SK-N-SH (cell line): ENCODE results near the gene EIF5AL1. TPM values are rescaled to one million over a fixed set of nuclear protein-coding genes. Genes with fewer than 3 reads are reported as not detected.

Experiments used
- CTCF ChIA-PET: fragments of 300-600, 350-600 bp; formaldehyde crosslinking; extraction: SDS; loops from one replicate; lab custom pipeline; 2021; lab: Yijun Ruan, JAX
- POLR2A ChIA-PET: fragments of 350-600 bp; sonication (Branson Sonifier 250); formaldehyde crosslinking; extraction: SDS; loops from one replicate; lab custom pipeline; 2020; ENCODE audit warnings: antibody characterized with exemption, inconsistent platforms; lab: Yijun Ruan, JAX
- DNase-seq: peaks from one replicate; pipeline ENCODE4 v3.0.0; 2012
- H2AFZ ChIP-seq: fragments of 200-600 bp; sonication (generic); 2 replicates; pipeline ENCODE4 v1.8.1; 2016; ENCODE audit warnings: antibody characterized with exemption, mild to moderate bottlenecking, low read depth
- H3F3A ChIP-seq: fragments of 200-600 bp; sonication (generic); replicated peaks from 2 replicates; pipeline ENCODE3; 2016; ENCODE audit warnings: antibody characterized with exemption, mild to moderate bottlenecking; ENCODE audit not compliant: insufficient read depth
- H3K27ac ChIP-seq, 2 experiments: fragments of 200-500 bp in 1 of 2; fragments of 200-600 bp in 1 of 2; sonication (Bioruptor generic) in 1 of 2; sonication (generic), shearing (Covaris generic) in 1 of 2; 2 replicates each; pipeline versions ENCODE4 v1.5.1 to v1.6.1; 2014 to 2016; ENCODE audit warnings: low read depth in 2 of 2, inconsistent platforms in 1 of 2, low read length in 1 of 2, mild to moderate bottlenecking in 1 of 2, mixed read lengths in 1 of 2
- H3K27me3 ChIP-seq: fragments of 200-600 bp; sonication (generic), shearing (Covaris generic); 2 replicates; pipeline ENCODE4 v1.6.1; 2016; ENCODE audit warnings: mixed run types; ENCODE audit not compliant: insufficient read depth
- H3K36me3 ChIP-seq, 2 experiments: fragments of 200-500 bp in 1 of 2; fragments of 200-600 bp in 1 of 2; sonication (Bioruptor generic) in 1 of 2; sonication (generic) in 1 of 2; replicated peaks in 1 of 2; 2 replicates each; pipeline versions ENCODE3 to v1.5.1; 2014 to 2016; ENCODE audit warnings: low read length in 1 of 2, mild to moderate bottlenecking in 1 of 2; ENCODE audit not compliant: insufficient read depth in 2 of 2, control insufficient read depth in 1 of 2
- H3K4me1 ChIP-seq, 2 experiments: fragments of 200-500 bp in 1 of 2; fragments of 200-600 bp in 1 of 2; sonication (Bioruptor generic) in 1 of 2; sonication (generic), shearing (Covaris generic) in 1 of 2; 2 replicates each; pipeline versions ENCODE4 v1.5.1 to v1.6.1; 2014 to 2016; ENCODE audit warnings: low read depth in 1 of 2, low read length in 1 of 2, mixed run types in 1 of 2; ENCODE audit not compliant: insufficient read depth in 2 of 2, control insufficient read depth in 1 of 2
- H3K4me2 ChIP-seq: fragments of 200-600 bp; sonication (generic), shearing (Covaris generic); 2 replicates; pipeline ENCODE4 v1.6.1; 2017; ENCODE audit warnings: mixed run types
- H3K4me3 ChIP-seq, 2 experiments: fragments of 200-500 bp in 1 of 2; fragments of 200-600 bp in 1 of 2; sonication (Bioruptor generic) in 1 of 2; sonication (generic), shearing (Covaris generic) in 1 of 2; 2 replicates each; pipeline versions ENCODE4 v1.5.1 to v1.8.1; 2014 to 2016; ENCODE audit warnings: low read depth in 2 of 2, inconsistent platforms in 1 of 2, low read length in 1 of 2, mild to moderate bottlenecking in 1 of 2, mixed read lengths in 1 of 2, moderate library complexity in 1 of 2
- H3K79me2 ChIP-seq: fragments of 200-600 bp; sonication (generic); 2 replicates; pipeline ENCODE4 v1.8.1; 2017; ENCODE audit warnings: mild to moderate bottlenecking; ENCODE audit not compliant: insufficient read depth
- H3K9ac ChIP-seq: fragments of 200-600 bp; sonication (generic); 2 replicates; pipeline ENCODE4 v1.6.1; 2017; ENCODE audit warnings: mixed run types
- H3K9me2 ChIP-seq: fragments of 200-600 bp; sonication (generic); 2 replicates; pipeline ENCODE4 v1.6.1; 2017; ENCODE audit warnings: mixed run types
- H3K9me3 ChIP-seq: fragments of 200-600 bp; sonication (generic); 2 replicates; pipeline ENCODE4 v1.6.1; 2017; ENCODE audit warnings: mixed run types, mild to moderate bottlenecking, moderate library complexity
- H4K20me1 ChIP-seq: fragments of 200-600 bp; sonication (generic); 2 replicates; pipeline ENCODE4 v1.6.1; 2017; ENCODE audit warnings: mild to moderate bottlenecking, mixed run types; ENCODE audit not compliant: insufficient read depth
- CHD2 ChIP-seq: fragments of 150-350 bp; IDR thresholded peaks from 2 replicates; pipeline ENCODE4 v1.6.1; 2018; ENCODE audit warnings: low read length; ENCODE audit not compliant: partially characterized antibody
- EP300 ChIP-seq, 2 experiments: IDR thresholded peaks; 2 replicates each; pipeline versions ENCODE4 v1.4.0 to v1.6.1; 2012; ENCODE audit warnings: borderline replicate concordance in 1 of 2, low read depth in 1 of 2, low read length in 1 of 2
- FOSL2 ChIP-seq: IDR thresholded peaks from 2 replicates; pipeline ENCODE4 v1.4.0; 2012; ENCODE audit warnings: low read depth, mild to moderate bottlenecking, moderate library complexity, borderline replicate concordance
- FOXJ3 ChIP-seq: sonication (generic); formaldehyde crosslinking; IDR thresholded peaks from 2 replicates; pipeline ENCODE4 v1.5.1; 2020; ENCODE audit warnings: mild to moderate bottlenecking, missing genetic modification reagents
- FOXM1 ChIP-seq: IDR thresholded peaks from 2 replicates; pipeline ENCODE4 v1.4.0; 2012; ENCODE audit warnings: low read depth, mild to moderate bottlenecking
- GABPA ChIP-seq: IDR thresholded peaks from 2 replicates; pipeline ENCODE4 v1.4.0; 2012; ENCODE audit warnings: low read depth, mild to moderate bottlenecking
- GATA2 ChIP-seq: sonication (generic); formaldehyde crosslinking; IDR thresholded peaks from 2 replicates; pipeline ENCODE4 v1.5.0; 2020; ENCODE audit warnings: mild to moderate bottlenecking, missing genetic modification reagents
- MEF2A ChIP-seq: IDR thresholded peaks from 2 replicates; pipeline ENCODE4 v1.4.0; 2012; ENCODE audit warnings: low read depth, borderline replicate concordance
- MXI1 ChIP-seq: IDR thresholded peaks from 2 replicates; pipeline ENCODE4 v1.6.1; 2012; ENCODE audit warnings: mild to moderate bottlenecking, low read depth, low read length, improper control_type of control experiment
- NFIC ChIP-seq: IDR thresholded peaks from 2 replicates; pipeline ENCODE4 v1.4.0; 2012; ENCODE audit warnings: borderline replicate concordance
- NRF1 ChIP-seq: IDR thresholded peaks from 2 replicates; pipeline ENCODE4 v1.6.1; 2012; ENCODE audit warnings: low read depth, mild to moderate bottlenecking, low read length
- POLR2AphosphoS5 ChIP-seq: IDR thresholded peaks from 2 replicates; pipeline ENCODE4 v1.6.1; 2012; ENCODE audit warnings: low read depth, low read length
- RAD21 ChIP-seq: IDR thresholded peaks from 2 replicates; pipeline ENCODE4 v1.6.1; 2012; ENCODE audit warnings: mild to moderate bottlenecking, low read length
- RXRA ChIP-seq: IDR thresholded peaks from 2 replicates; pipeline ENCODE4 v1.4.0; 2012; ENCODE audit warnings: low read depth, mild to moderate bottlenecking, borderline replicate concordance
- TAF1 ChIP-seq: IDR thresholded peaks from 2 replicates; pipeline ENCODE4 v1.6.1; 2012; ENCODE audit warnings: low read depth, mild to moderate bottlenecking, low read length, moderate library complexity, borderline replicate concordance
- TCF12 ChIP-seq: IDR thresholded peaks from 2 replicates; pipeline ENCODE4 v1.4.0; 2012
- TEAD4 ChIP-seq: IDR thresholded peaks from 2 replicates; pipeline ENCODE4 v1.4.0; 2012; ENCODE audit warnings: mild to moderate bottlenecking, borderline replicate concordance; ENCODE audit not compliant: insufficient read depth
- WGBS: methylation state at CpG from one replicate; pipeline ENCODE4 v1.1.6; 2017; ENCODE audit warnings: low lambda C conversion rate; 5-methylcytosine and 5-hydroxymethylcytosine counted together
- polyA plus RNA-seq, 3 experiments: library from polyadenylated mRNA; depleted of rRNA; stranded (reverse); fragments of >200 nt; gene quantifications; 2 replicates each; pipeline ENCODE4 v1.2.3, GENCODE V29; 2012
- TF ChIP-seq, protein P1 (sequence below): IDR thresholded peaks from 2 replicates; pipeline ENCODE4 v1.4.0; 2012; ENCODE audit warnings: low read depth, borderline replicate concordance
- TF ChIP-seq, protein P2 (sequence below): fragments of 200-600 bp; sonication (generic); IDR thresholded peaks from 2 replicates; pipeline ENCODE4 v1.6.1; 2017; ENCODE audit warnings: antibody characterized with exemption, mild to moderate bottlenecking, moderate library complexity
- TF ChIP-seq, protein P3 (sequence below): IDR thresholded peaks from 2 replicates; pipeline ENCODE4 v1.6.1; 2012; ENCODE audit warnings: mild to moderate bottlenecking, low read depth, low read length, moderate library complexity

EIF5AL1 gene
- polyA plus RNA-seq, 1 of the 3 experiments (the other 2 are of a cell fraction), result 0.26 TPM

DNA sequence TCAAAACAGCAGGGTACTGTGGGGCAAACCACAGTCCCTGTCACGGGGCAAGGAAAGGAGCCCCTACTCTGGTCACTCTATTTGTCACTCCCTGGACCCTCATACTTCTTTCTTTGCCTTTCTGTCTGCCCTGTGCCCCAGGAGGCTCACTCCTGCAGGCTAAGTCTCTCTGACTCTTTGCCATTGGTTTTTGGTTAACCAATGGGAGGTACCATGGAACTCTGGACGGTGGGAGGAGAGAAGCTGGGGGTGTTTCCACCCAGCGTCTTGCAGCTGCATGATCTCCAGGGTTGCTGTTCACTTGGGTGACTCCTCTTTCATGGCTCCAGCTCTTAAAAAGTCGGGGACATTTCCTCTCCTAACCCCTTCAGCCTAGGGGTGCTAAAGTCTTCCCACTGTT is 15.4 kb upstream of the EIF5AL1 start:
- DNase-seq, result no peak
- Histone ChIP-seq H3K27ac (no peak overlapping the region), H3K79me2 (no peaks in the 10 kb centered on the region), H3K9ac (no peak overlapping the region), H3K4me3 (no peak overlapping the region), H3K9me3 (no peaks in the 10 kb centered on the region), H2AFZ (no peak overlapping the region), H3K27me3 (no peaks in the 10 kb centered on the region; the same call in 1 of the 2 replicates), H3F3A (no peaks in the 10 kb centered on the region), H3K4me2 (no peak overlapping the region), H3K36me3 (no peaks in the 10 kb centered on the region), H3K9me2 (no peaks in the 10 kb centered on the region), H3K4me1 (no peaks in the 10 kb centered on the region; a peak in 1 of 4 replicates), H4K20me1 (no peaks in the 10 kb centered on the region)
- ChIA-PET CTCF (interaction anchor here (1.0 to 4.1 kb wide), 2 partner anchors 10 to 122 kb away, joined by 3 to 43 read pairs; no protein-coding TSS in a partner anchor), POLR2A (no interaction called here)
- WGBS, result 41% methylated on average over 4 of the region's 4 CpGs
- TF ChIP-seq NRF1 (no peak), RXRA (no peak), MXI1 (no peak), POLR2AphosphoS5 (no peak), NFIC (no peak), CHD2 (no peak), FOXM1 (no peak), GABPA (no peak), FOSL2 (no peak), TAF1 (no peak), TEAD4 (no peak), RAD21 (no peak), GATA2 (CRISPR knock-in tag) (no peak), TCF12 (no peak), MEF2A (no peak), EP300 (IDR thresholded peaks at IDR 0.05; ENCODE audit: borderline replicate concordance in 1 of 2, low read depth in 1 of 2, low read length in 1 of 2) (no peak), FOXJ3 (no peak)
- TF ChIP-seq, protein P1, sequence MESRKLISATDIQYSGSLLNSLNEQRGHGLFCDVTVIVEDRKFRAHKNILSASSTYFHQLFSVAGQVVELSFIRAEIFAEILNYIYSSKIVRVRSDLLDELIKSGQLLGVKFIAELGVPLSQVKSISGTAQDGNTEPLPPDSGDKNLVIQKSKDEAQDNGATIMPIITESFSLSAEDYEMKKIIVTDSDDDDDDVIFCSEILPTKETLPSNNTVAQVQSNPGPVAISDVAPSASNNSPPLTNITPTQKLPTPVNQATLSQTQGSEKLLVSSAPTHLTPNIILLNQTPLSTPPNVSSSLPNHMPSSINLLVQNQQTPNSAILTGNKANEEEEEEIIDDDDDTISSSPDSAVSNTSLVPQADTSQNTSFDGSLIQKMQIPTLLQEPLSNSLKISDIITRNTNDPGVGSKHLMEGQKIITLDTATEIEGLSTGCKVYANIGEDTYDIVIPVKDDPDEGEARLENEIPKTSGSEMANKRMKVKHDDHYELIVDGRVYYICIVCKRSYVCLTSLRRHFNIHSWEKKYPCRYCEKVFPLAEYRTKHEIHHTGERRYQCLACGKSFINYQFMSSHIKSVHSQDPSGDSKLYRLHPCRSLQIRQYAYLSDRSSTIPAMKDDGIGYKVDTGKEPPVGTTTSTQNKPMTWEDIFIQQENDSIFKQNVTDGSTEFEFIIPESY, result no peak
- TF ChIP-seq, protein P2, sequence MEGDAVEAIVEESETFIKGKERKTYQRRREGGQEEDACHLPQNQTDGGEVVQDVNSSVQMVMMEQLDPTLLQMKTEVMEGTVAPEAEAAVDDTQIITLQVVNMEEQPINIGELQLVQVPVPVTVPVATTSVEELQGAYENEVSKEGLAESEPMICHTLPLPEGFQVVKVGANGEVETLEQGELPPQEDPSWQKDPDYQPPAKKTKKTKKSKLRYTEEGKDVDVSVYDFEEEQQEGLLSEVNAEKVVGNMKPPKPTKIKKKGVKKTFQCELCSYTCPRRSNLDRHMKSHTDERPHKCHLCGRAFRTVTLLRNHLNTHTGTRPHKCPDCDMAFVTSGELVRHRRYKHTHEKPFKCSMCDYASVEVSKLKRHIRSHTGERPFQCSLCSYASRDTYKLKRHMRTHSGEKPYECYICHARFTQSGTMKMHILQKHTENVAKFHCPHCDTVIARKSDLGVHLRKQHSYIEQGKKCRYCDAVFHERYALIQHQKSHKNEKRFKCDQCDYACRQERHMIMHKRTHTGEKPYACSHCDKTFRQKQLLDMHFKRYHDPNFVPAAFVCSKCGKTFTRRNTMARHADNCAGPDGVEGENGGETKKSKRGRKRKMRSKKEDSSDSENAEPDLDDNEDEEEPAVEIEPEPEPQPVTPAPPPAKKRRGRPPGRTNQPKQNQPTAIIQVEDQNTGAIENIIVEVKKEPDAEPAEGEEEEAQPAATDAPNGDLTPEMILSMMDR, result no peak
- TF ChIP-seq, protein P3, sequence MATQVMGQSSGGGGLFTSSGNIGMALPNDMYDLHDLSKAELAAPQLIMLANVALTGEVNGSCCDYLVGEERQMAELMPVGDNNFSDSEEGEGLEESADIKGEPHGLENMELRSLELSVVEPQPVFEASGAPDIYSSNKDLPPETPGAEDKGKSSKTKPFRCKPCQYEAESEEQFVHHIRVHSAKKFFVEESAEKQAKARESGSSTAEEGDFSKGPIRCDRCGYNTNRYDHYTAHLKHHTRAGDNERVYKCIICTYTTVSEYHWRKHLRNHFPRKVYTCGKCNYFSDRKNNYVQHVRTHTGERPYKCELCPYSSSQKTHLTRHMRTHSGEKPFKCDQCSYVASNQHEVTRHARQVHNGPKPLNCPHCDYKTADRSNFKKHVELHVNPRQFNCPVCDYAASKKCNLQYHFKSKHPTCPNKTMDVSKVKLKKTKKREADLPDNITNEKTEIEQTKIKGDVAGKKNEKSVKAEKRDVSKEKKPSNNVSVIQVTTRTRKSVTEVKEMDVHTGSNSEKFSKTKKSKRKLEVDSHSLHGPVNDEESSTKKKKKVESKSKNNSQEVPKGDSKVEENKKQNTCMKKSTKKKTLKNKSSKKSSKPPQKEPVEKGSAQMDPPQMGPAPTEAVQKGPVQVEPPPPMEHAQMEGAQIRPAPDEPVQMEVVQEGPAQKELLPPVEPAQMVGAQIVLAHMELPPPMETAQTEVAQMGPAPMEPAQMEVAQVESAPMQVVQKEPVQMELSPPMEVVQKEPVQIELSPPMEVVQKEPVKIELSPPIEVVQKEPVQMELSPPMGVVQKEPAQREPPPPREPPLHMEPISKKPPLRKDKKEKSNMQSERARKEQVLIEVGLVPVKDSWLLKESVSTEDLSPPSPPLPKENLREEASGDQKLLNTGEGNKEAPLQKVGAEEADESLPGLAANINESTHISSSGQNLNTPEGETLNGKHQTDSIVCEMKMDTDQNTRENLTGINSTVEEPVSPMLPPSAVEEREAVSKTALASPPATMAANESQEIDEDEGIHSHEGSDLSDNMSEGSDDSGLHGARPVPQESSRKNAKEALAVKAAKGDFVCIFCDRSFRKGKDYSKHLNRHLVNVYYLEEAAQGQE, result no peak
